GM08714 (cell line): ENCODE results near the gene ELMO1.

ENCODE experiments used
- H3K4me3 ChIP-seq: fragments of 200-500 bp; sonication (Bioruptor generic); 2 replicates; pipeline ENCODE4 v1.5.1; 2014; ENCODE audit warnings: mild to moderate bottlenecking, low read length, inconsistent platforms
- ZNF274 ChIP-seq: IDR thresholded peaks from 2 replicates; pipeline ENCODE4 v1.6.1; 2012; ENCODE audit warnings: mild to moderate bottlenecking, low read depth, low read length

The ELMO1 gene

DNA sequence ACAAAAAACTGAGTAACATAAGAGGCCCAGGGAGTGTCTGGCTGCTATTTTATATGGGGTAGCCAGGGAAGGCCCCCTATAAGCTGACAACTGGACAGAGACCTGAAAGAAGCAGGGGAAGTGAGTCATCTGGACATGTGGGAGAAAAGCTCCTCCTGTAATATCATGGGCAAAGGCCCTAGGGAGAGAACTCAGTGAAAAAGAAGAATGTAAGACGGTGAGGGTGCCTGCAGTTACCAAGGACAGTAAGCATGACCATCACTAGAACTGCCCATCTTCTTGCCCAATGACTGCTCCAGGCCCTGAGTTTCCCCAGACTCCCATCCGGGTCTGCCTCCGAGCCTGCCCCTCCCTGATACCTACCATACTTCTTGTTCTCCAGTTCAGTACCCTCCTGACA, 2.3 kb downstream of the ELMO1 start:
- H3K4me3 ChIP-seq = no peak overlapping the region
- TF ChIP-seq ZNF274 = no peak

DNA sequence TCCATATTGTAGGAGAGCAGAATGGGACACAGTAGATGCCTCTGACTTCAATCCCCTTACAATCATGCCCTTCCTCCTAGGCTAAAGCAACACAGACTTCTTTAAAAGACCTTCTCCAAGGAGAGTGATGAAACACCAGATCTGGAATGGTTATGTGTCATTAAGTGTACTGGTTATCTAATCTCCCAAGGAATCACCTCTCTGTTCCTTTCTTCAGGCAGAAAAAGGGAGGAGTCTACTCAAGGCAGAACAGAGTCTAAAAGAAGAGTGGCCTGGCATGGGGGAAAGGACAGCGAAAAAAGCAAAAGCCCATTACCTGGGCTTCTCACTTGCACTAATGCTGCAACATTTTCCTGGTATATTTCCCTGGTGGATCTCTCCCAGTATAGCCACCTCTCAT, 2.9 kb downstream of the ELMO1 start:
- TF ChIP-seq ZNF274 = no peak
- H3K4me3 ChIP-seq = no peak overlapping the region

DNA sequence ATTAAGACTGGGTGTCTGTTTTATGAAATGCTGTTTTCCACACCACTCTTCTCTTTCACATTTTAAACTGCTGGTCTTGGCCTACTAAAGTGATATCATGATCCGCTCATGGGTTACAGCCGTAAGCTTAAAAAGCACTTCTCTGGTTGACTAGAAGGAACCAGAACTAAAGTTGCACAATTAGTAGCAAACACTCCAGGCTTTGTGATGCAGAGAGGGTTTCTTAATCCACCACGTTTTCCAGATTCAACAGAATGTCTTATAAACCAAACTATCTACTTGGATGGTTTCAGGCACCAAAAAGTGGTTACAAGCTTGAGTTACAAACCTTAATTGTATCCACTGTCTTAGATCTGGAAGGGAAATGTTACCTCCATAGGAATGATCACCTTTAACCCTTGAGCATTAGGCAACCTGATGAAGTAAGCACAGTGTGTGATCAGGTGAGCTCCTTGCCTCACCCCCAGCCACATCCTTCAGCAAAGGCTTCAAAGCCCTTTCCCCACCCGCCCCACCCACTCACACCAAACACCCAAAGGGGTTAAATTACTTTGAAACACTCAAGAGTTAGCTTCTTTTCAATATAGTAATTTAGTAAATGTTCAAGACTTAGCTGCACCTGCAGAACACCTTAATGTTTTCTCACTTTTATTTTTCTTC, 3.5 kb downstream of the ELMO1 start:
- no peak for TF ChIP-seq ZNF274
- H3K4me3 ChIP-seq = no peak overlapping the region

DNA sequence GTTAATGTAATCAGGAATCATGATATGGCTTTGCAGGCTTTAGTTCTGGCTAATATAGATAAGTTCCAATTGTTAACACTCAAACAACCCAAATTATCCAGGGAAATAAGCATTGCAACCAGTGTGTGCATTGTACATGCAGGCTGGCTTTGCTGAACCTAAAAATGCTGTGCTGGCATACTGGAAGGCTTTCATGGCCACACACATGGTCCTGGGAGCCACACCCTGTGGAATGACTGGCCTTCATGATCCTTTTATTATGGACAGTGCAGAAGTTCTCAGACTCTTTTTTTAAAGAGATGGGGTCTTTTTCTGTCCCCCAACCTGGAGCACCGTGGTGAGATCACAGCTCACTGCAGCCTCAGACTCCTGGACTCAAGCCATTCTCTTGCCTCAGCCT, 5.0 kb downstream of the ELMO1 start:
- no peak overlapping the region for H3K4me3 ChIP-seq
- no peak for TF ChIP-seq ZNF274

DNA sequence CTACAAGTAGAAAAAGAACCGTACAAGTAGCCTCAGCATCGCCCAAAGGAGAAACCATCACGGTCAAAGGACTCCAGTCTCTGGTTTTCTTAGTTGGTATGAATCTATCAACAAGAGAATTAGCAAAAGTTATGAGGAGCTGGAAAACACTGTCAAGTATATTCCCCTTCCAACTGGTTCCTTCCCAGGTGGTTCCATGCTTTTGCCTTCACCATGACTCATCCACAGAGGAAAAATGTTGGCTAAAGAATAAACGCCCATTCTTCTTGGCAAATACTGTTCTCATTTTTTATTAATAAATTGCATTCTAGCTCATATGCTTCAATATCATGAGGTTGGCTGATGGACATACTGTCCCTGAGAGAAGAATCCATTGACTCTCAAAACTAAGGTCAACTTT, 6.4 kb downstream of the ELMO1 start:
- no peak overlapping the region for H3K4me3 ChIP-seq
- TF ChIP-seq ZNF274 = no peak

DNA sequence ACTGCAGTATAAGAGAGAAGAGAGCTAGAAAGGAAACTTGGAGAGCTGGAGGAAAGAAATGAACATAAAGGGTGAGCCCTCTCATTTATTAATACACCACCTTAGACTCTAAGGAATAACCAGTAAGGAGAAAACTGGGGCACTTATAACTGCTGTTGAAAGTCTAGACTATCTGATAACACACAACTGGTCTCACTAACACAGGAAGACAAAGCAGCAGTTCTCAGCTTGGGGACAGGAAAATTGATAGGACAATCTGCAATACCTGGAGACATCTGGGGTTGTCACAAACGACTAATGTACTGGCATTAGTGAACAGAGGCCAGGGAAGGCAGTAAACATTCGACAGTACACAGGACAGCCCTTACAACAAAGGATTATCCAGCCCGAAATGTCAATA, 6.8 kb downstream of the ELMO1 start:
- H3K4me3 ChIP-seq = no peak overlapping the region
- TF ChIP-seq ZNF274 = no peak

DNA sequence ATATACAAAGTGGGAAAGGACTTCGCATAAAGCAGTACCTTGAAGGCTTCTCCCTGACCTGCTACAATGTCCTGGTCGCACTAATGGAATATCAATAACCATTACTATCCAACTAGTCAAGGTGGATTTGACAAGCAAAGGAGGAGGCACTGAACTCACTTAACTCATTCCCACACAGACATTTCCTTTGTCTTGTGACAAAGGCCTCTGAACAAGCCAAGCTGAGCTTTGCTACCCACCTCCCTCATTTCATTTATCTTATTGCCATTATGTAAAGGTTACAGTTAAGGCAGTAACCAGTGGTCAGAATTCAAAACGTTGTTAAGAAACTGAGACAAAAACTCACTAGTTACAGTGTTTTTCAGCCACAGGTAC, 7.3 kb downstream of the ELMO1 start:
- H3K4me3 ChIP-seq = no peak overlapping the region
- no peak for TF ChIP-seq ZNF274

DNA sequence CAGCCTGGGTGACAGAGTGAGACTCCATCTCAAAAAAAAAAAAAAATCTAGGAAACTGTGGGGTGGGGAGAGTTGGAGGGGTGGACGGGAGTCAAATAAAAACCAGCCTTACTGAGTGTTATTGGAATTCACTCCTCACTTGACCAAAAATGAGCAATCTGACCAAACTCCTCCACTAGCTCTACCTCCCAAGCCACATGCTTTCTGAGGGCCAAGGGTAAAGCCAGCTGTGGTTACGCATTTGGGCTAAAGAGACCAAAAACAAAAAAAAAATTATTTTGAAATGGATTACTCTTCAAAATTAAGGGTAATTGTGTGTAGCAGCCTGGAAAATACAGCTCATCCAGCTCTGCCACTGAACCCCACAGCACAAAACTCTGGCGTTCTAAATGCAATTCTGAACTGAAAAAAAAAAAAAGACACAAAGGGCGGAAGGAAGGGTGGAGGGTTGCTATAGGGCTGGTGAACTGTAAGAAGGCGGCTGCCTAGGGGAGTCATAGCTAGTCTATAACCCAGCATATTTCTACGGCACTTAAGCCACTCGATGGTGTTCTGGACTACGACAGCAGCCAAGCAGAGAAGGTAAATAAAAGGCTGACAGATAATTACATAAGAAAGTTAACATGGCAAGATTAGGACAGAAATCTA, 7.8 kb downstream of the ELMO1 start:
- H3K4me3 ChIP-seq = no peak overlapping the region
- TF ChIP-seq ZNF274 = no peak

DNA sequence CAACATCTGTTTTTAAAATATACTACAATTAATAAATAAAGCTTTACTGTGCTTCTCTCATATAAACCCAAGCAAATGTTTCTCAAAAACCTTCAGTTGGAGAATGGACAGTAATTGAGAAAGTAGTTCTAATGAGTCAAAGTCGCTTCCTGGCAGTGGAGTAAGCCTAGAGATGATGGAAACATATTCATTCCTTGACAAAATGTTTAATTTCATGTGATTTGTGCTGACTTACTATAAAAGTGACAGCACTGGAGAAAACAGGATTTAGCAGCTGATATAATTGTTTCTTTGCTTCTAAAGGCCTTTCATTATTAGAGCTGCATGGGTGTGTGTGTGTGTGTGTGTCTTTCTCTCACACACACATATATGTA, 9.0 kb downstream of the ELMO1 start:
- H3K4me3 ChIP-seq = no peak overlapping the region
- TF ChIP-seq ZNF274 = no peak

DNA sequence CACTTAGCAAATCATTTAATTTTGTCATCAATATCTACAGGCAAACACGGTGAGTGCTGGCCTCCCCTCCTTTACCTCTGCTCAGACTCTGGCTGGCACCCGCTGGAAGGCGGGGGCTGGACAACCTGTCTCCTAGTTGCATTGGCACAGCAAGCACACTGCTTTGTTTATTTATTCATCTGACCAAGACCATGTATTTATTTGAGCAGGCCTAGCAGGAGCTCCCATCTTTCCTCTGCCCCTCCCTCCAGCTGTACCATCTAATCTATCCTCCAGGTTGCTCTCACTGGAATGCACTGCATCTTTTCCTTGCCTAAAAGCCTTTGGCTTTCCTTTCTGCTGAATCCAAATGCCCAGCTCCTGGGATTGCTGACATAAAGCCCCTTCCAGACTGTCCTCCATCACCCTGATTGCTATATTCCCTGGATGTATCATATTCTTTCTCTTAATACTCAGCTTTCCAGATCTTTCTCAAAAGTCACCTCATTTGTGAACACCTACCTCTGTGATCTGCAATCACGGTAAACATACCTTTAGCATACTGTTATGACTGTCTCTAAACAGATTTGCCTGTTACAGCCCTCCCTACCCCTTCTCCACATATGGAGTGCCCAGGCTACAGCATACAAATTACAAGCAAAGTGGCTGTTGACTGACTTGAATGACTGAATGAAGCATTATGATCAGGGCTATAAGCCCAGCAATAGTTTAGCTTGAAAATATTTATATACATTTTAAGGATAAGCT, 9.6 kb downstream of the ELMO1 start:
- TF ChIP-seq ZNF274 = no peak
- no peak overlapping the region for H3K4me3 ChIP-seq

DNA sequence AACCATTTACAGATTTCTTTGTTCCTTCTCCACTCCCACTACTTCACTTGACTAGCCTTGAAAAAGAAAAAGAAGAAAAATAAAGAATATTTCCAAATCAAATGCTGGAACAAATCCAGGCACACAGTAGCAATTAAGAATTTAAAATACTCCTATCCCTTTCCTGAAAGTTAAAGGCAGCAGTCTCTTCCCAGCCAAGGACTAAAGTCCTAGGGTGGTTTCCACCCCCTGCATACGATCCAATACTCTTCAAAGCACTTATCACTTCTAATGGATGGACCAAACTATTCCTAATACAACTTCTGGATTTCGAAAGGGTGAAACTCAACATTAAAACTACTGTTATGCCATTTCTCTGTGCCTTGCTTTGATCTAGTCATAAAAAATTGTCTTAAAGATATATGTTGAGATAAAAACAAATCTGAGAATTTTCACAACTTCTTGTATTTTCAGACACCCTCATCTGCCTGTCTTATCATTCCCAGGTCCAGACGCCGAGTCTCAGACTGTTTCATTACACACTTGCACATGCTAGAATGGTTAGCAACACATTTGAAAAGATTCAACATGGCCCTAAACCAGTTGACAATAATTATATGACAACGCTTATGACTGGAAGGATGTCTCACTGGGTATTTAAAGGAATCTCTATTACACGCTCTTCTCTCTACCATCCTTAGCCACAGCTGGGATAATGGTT, 13.4 kb downstream of the ELMO1 start:
- no peak for TF ChIP-seq ZNF274
- H3K4me3 ChIP-seq = no peak overlapping the region

DNA sequence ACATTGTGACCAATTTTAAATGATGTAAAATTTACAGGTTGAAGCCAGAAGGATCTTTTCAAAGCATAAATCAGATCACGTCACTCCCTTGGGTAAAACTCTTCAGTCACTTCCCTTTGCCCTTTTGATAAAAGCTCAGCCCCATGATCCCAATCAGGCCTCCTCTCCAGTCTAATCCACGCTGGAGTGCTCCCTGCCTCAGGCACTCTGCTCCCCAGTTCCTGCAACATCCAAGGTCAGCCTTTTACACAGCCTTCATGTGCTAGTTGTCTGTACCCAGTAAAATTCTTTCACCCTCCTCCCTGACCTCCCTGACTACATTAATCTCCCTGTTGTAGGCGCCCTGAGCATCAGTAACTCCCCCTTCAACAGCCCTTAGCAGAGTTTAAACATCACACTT, 14.1 kb downstream of the ELMO1 start:
- no peak for TF ChIP-seq ZNF274
- H3K4me3 ChIP-seq = no peak overlapping the region

DNA sequence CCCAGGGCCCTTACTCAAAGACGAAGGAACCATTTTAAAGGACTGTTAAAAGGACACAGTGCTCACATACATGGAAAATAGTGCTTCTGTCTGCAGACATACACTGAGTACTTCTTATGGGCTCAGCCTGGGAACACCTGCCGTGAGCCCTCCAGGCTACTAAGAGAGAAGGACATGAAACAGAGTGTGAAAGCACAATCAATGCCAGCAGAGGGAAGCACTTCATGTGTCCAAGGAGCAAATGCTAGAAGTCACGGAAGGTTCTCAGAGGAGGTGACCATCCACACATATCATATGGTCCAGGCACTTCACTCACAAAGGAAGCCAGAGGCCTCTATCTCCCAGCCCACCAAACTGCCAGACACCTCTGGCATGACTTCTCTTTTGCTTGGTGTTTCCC, 15.5 kb downstream of the ELMO1 start:
- H3K4me3 ChIP-seq = no peak overlapping the region
- TF ChIP-seq ZNF274 = no peak

DNA sequence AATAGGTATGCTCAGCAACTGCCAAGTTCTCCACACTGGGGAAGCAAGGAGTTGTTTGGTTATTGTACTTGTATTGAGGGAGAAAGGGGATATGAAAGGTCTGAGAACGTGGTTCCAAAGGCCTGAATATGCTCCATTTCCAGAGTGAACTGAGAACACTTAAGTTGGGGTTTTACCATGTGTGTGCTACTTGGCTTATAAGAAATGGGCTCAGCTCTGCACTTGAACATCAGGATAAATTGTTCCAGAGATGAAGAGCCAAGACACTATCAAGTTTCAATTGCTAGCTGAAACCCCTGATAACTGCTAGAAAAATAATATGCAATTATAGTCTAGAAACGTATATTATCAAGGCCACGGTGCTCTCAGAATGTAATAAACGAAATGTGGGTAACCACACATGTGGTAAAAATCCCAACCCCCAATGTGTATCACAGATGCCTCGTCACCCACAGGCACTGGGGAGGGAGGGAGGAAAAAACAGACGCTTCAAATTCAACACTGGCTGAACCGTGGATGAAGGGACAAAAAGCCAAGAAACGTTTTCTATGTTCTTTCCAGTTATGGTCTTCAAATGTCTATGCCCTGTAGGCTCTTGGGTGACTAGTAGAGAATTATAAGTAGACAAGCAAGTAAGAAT, 16.3 kb downstream of the ELMO1 start:
- no peak for TF ChIP-seq ZNF274
- no peak overlapping the region for H3K4me3 ChIP-seq
